ENCODE data around the gene DNER.

The DNER gene

GRCh38 chr2:229666811-229667210, 47.5 kb downstream of the DNER start:
- no peak for DNase-seq (ENCODE audit: insufficient read length, low spot score)
- no peak for FAIRE-seq
- no peak for TF ChIP-seq POLR2A (IDR thresholded peaks at IDR 0.05; ENCODE audit: low read depth, low read length)

GRCh38 chr2:229665158-229665557, 49.2 kb downstream of the DNER start:
- FAIRE-seq = no peak
- no peak for TF ChIP-seq POLR2A (IDR thresholded peaks at IDR 0.05; ENCODE audit: low read depth, low read length)
- no peak for DNase-seq (ENCODE audit: insufficient read length, low spot score)

GRCh38 chr2:229661478-229661877, 52.9 kb downstream of the DNER start:
- no peak for FAIRE-seq
- no peak for TF ChIP-seq POLR2A (IDR thresholded peaks at IDR 0.05; ENCODE audit: low read depth, low read length)
- DNase-seq (ENCODE audit: insufficient read length, low spot score) = no peak

- no peak for TF ChIP-seq POLR2A (IDR thresholded peaks at IDR 0.05; ENCODE audit: low read depth, low read length)
- peak; percentile 78 for FAIRE-seq
- peak; percentile 13 for DNase-seq (ENCODE audit: insufficient read length, low spot score)
Measured at GRCh38 chr2:229660951-229661350, 53.4 kb downstream of the DNER start.

- DNase-seq (ENCODE audit: insufficient read length, low spot score) = no peak
- FAIRE-seq = no peak
Measured at GRCh38 chr2:229660391-229660790, 54.0 kb downstream of the DNER start.

GRCh38 chr2:229658004-229658403, 56.4 kb downstream of the DNER start:
- no peak for TF ChIP-seq POLR2A (IDR thresholded peaks at IDR 0.05; ENCODE audit: low read depth, low read length)
- FAIRE-seq (no peak), DNase-seq (ENCODE audit: insufficient read length, low spot score) (no peak)

More at GRCh38 chr2:229660391-229660790, 54.0 kb downstream of the DNER start:
- TF ChIP-seq POLR2A (IDR thresholded peaks at IDR 0.05; ENCODE audit: low read depth, low read length) = no peak

GRCh38 chr2:229654437-229654836, 59.9 kb downstream of the DNER start:
- FAIRE-seq (no peak), DNase-seq (ENCODE audit: insufficient read length, low spot score) (no peak)
- TF ChIP-seq POLR2A (IDR thresholded peaks at IDR 0.05; ENCODE audit: low read depth, low read length) = no peak

- DNase-seq (ENCODE audit: insufficient read length, low spot score) (no peak), FAIRE-seq (no peak)
- no peak for TF ChIP-seq POLR2A (IDR thresholded peaks at IDR 0.05; ENCODE audit: low read depth, low read length)
Measured at GRCh38 chr2:229653531-229653930, 60.8 kb downstream of the DNER start.

- no peak for FAIRE-seq
- TF ChIP-seq POLR2A (IDR thresholded peaks at IDR 0.05; ENCODE audit: low read depth, low read length) = no peak
- no peak for DNase-seq (ENCODE audit: insufficient read length, low spot score)
Measured at GRCh38 chr2:229652796-229653195, 61.6 kb downstream of the DNER start.

GRCh38 chr2:229650901-229651300, 63.5 kb downstream of the DNER start:
- no peak for TF ChIP-seq POLR2A (IDR thresholded peaks at IDR 0.05; ENCODE audit: low read depth, low read length)
- DNase-seq (ENCODE audit: insufficient read length, low spot score) = no peak
- no peak for FAIRE-seq

GRCh38 chr2:229650059-229650458, 64.3 kb downstream of the DNER start:
- FAIRE-seq (no peak), DNase-seq (ENCODE audit: insufficient read length, low spot score) (no peak)
- no peak for TF ChIP-seq POLR2A (IDR thresholded peaks at IDR 0.05; ENCODE audit: low read depth, low read length)

- no peak for TF ChIP-seq POLR2A (IDR thresholded peaks at IDR 0.05; ENCODE audit: low read depth, low read length)
- DNase-seq (ENCODE audit: insufficient read length, low spot score) (no peak), FAIRE-seq (no peak)
Measured at GRCh38 chr2:229646186-229646723, 68.1 kb downstream of the DNER start.

- no peak for TF ChIP-seq POLR2A (IDR thresholded peaks at IDR 0.05; ENCODE audit: low read depth, low read length)
- FAIRE-seq (peak; percentile 97), DNase-seq (ENCODE audit: insufficient read length, low spot score) (peak; percentile 63)
Measured at GRCh38 chr2:229642371-229642770, 72.0 kb downstream of the DNER start.

- FAIRE-seq (no peak), DNase-seq (ENCODE audit: insufficient read length, low spot score) (no peak)
Measured at GRCh38 chr2:229641676-229642075, 72.7 kb downstream of the DNER start.

GRCh38 chr2:229640636-229641035, 73.7 kb downstream of the DNER start:
- FAIRE-seq (no peak), DNase-seq (ENCODE audit: insufficient read length, low spot score) (no peak)

More at GRCh38 chr2:229641676-229642075, 72.7 kb downstream of the DNER start:
- TF ChIP-seq POLR2A (IDR thresholded peaks at IDR 0.05; ENCODE audit: low read depth, low read length) = no peak

GRCh38 chr2:229636571-229636970, 77.8 kb downstream of the DNER start:
- DNase-seq (ENCODE audit: insufficient read length, low spot score) = no peak
- no peak for TF ChIP-seq POLR2A (IDR thresholded peaks at IDR 0.05; ENCODE audit: low read depth, low read length)
- peak; percentile 95 for FAIRE-seq

More at GRCh38 chr2:229640636-229641035, 73.7 kb downstream of the DNER start:
- TF ChIP-seq POLR2A (IDR thresholded peaks at IDR 0.05; ENCODE audit: low read depth, low read length) = no peak

Data from H54 (cell line).